Right lobe of liver (tissue), 6 donors: ENCODE results near the gene HSD11B2. TPM values are rescaled to one million over a fixed set of nuclear protein-coding genes. Genes with fewer than 3 reads are reported as not detected.

ENCODE experiments used
- ATAC-seq, 4 donors: fragments of 200-7000 bp; cut with Tn5 transposase; one replicate each; pipeline ENCODE4 v1.9.1; 2020; ENCODE audit warnings: mild to moderate bottlenecking in 4 of 4, moderate library complexity in 4 of 4
- DNase-seq, 3 donors: peaks; one replicate each; pipeline ENCODE4 v3.0.0-alpha.2; 2020
- H3K27ac ChIP-seq, 3 donors: fragments of 200-600 bp; one replicate each; pipeline ENCODE4 v1.8.0; 2022
- H3K27me3 ChIP-seq, 2 donors: fragments of 200-600 bp; one replicate each; pipeline ENCODE4 v1.8.0; 2022
- H3K36me3 ChIP-seq, 4 donors: fragments of 200-600 bp; sonication (generic) in 1 of 4; one replicate each; pipeline versions ENCODE4 v1.5.1 to v1.8.0; 2017 to 2022; ENCODE audit warnings: control low read depth in 1 of 4
- H3K4me1 ChIP-seq, 4 donors: fragments of 200-600 bp; sonication (generic) in 1 of 4; one replicate each; pipeline versions ENCODE4 v1.5.1 to v1.8.0; 2017 to 2022; ENCODE audit warnings: control low read depth in 1 of 4
- H3K4me3 ChIP-seq, 3 donors: fragments of 200-600 bp; one replicate each; pipeline ENCODE4 v1.8.0; 2022
- H3K9me3 ChIP-seq, 4 donors: fragments of 200-600 bp; sonication (generic) in 1 of 4; one replicate each; pipeline versions ENCODE4 v1.5.1 to v1.8.0; 2017 to 2022; ENCODE audit warnings: control low read depth in 1 of 4
- POLR2A ChIP-seq: fragments of 450-650 bp; IDR thresholded peaks from one replicate; pipeline ENCODE4 v1.6.1; 2017; ENCODE audit warnings: antibody characterized with exemption, mild to moderate bottlenecking
- WGBS: methylation state at CpG from one replicate; pipeline ENCODE4 v1.1.6; 2018; ENCODE audit warnings: low coverage, low lambda C conversion rate; ENCODE audit not compliant: insufficient coverage; ENCODE audit errors: missing lambda C conversion rate; 5-methylcytosine and 5-hydroxymethylcytosine counted together
- intact Hi-C, 2 donors: fragments of 100-400 bp; cut with DNase I; formaldehyde crosslinking; loops; one replicate each; pipeline versions ENCODE4 v1.11.2 to v1.14.1; 2022
- total RNA-seq, 6 experiments: library from RNA; depleted of rRNA in 2 of 6; stranded (reverse); fragments of >200 nt in 2 of 6; fragmentation: NEBNext Ultra II Directional in 3 of 6; extraction: Animal tissue kit (Norgen Biotek cat#: 25700) in 3 of 6; gene quantifications; one replicate each; pipeline versions ENCODE4 v1.1.0 to v1.2.4, GENCODE V29; 2016 to 2023
- TF ChIP-seq, protein P1 (sequence below), 4 donors: fragments of 200-600 bp in 3 of 4; fragments of 450-650 bp in 1 of 4; IDR thresholded peaks; one replicate each; pipeline versions ENCODE4 v1.5.1 to v1.8.0; 2016 to 2022; ENCODE audit warnings: antibody characterized with exemption in 4 of 4, mild to moderate bottlenecking in 2 of 4
- donor health status: DM: no; HTN: yes; CAD: no.
- donor health status: DM: no; HTN: no; CAD: no.
- donor health status: DM: no; HTN: no; CAD: no.
- donor health status: DM: no; HTN: yes; CAD: no.
- donor health status: DM: no; HTN: yes; CAD: no.

Gene HSD11B2
- total RNA-seq, 6 experiments from 2014 or later, result 1.3 to 2.7 (median 2.1) TPM

DNA sequence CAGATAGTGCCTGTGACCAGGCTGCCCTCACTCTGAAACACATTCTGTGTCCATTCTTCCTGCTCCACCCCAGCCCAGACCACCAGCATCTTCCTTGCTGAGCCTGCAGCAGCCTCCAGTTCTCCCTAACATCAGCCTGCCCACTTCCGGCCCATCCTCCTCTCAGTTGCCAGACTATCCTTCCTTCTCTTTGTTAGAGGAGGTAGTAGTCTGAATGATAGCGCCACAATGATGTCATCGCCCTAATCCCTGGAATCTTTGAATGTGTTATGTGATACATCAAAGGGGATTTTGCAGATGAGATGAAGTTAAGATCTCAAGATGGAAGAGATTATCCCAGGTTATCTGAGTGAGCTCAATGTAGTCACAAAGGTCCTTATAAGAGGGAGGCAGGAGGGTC is 11.4 kb upstream of the HSD11B2 start:
- Histone ChIP-seq H3K27me3 (no peaks in the 10 kb centered on the region), H3K9me3 (no peaks in the 10 kb centered on the region), H3K27ac (no peak overlapping the region), H3K4me1 (peaks cover 0 to 12% (median 5%) of the 10 kb centered on the region in 4 donors), H3K36me3 (no peaks in the 10 kb centered on the region), H3K4me3 (no peak overlapping the region)
- intact Hi-C loops, result no loop called here
- TF ChIP-seq, protein P1, sequence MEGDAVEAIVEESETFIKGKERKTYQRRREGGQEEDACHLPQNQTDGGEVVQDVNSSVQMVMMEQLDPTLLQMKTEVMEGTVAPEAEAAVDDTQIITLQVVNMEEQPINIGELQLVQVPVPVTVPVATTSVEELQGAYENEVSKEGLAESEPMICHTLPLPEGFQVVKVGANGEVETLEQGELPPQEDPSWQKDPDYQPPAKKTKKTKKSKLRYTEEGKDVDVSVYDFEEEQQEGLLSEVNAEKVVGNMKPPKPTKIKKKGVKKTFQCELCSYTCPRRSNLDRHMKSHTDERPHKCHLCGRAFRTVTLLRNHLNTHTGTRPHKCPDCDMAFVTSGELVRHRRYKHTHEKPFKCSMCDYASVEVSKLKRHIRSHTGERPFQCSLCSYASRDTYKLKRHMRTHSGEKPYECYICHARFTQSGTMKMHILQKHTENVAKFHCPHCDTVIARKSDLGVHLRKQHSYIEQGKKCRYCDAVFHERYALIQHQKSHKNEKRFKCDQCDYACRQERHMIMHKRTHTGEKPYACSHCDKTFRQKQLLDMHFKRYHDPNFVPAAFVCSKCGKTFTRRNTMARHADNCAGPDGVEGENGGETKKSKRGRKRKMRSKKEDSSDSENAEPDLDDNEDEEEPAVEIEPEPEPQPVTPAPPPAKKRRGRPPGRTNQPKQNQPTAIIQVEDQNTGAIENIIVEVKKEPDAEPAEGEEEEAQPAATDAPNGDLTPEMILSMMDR (IDR thresholded peaks at IDR 0.05), result no peak
- TF ChIP-seq POLR2A, result no peak
- ATAC-seq (no peak), DNase-seq (no peak)
- 58% methylated on average over 3 of the region's 3 CpGs for WGBS

DNA sequence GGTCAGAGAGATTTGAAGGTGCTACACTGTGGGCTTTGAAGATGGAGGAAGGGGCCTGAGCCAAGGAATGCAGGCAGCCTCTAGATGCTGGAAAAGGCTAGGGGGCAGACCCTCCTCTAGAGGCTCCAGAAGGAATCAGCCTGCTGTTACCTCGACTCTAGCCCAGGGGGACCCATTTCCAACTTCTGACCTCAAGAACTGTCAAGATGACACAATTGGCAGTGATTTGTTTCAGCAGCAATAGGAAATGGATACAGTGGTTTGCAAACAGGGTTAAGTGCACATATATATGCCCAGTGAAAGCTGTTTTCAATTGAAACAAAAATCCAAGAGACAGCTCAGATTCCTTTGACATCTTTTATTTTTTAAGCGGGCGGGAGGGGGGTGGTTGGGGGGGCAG is 11.0 kb upstream of the HSD11B2 start:
- intact Hi-C loops, result loop anchor here in 1 of 2 donors (10.0 kb wide), 1 partner anchor 65 kb away; the partner anchor contains the start of genes AGRP and ATP6V0D1
- WGBS, result 74% methylated on average over 3 of the region's 3 CpGs
- Histone ChIP-seq H3K27me3 (no peaks in the 10 kb centered on the region), H3K27ac (no peak overlapping the region), H3K4me3 (no peak overlapping the region), H3K4me1 (peaks cover 0 to 12% (median 5%) of the 10 kb centered on the region in 4 donors), H3K9me3 (no peaks in the 10 kb centered on the region), H3K36me3 (no peaks in the 10 kb centered on the region)
- DNase-seq (no peak), ATAC-seq (no peak)
- TF ChIP-seq, protein P1 (IDR thresholded peaks at IDR 0.05), result no peak
- no peak for TF ChIP-seq POLR2A

DNA sequence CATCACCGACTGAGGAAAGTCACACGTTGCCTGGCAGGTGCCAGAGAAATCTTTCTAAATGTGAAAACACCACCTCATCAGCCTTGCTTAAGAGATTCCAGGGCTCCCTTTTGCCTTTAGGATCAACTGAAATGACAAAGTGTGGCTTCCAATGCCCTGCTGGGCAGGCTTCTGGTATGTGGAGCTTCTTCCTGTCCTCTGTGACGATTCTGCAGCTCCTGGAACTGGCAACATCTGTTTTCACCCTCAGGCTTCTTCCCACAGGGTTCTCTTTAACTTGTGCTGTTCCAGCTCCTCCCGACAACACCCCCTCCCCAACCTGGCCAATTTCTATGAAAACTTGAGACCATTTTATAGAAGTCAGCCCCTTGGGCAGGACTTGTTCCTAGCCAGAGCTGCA is 9.9 kb upstream of the HSD11B2 start:
- H3K36me3 ChIP-seq, result no peaks in the 10 kb centered on the region
- intact Hi-C loops, result loop anchor here in 1 of 2 donors (10.0 kb wide), 1 partner anchor 64 kb away; the partner anchor contains the start of genes AGRP and ATP6V0D1
- ATAC-seq (no peak), DNase-seq (no peak)
- no peak overlapping the region for H3K27ac ChIP-seq
- no peak overlapping the region for H3K4me3 ChIP-seq
- peaks cover 0 to 8% (median 3%) of the 10 kb centered on the region in 4 donors for H3K4me1 ChIP-seq
- no peak for TF ChIP-seq POLR2A
- TF ChIP-seq, protein P1 (IDR thresholded peaks at IDR 0.05), result no peak
- no peaks in the 10 kb centered on the region for H3K9me3 ChIP-seq
- 80% methylated on average over 4 of the region's 4 CpGs for WGBS
- no peaks in the 10 kb centered on the region for H3K27me3 ChIP-seq

GRCh38 chr16:67423015-67423414 is 7.9 kb upstream of the HSD11B2 start:
- no peak for ATAC-seq
- Histone ChIP-seq H3K4me3 (no peak overlapping the region), H3K36me3 (no peaks in the 10 kb centered on the region), H3K4me1 (no peaks in the 10 kb centered on the region), H3K27ac (no peak overlapping the region), H3K9me3 (no peaks in the 10 kb centered on the region), H3K27me3 (no peaks in the 10 kb centered on the region)
- no peak for TF ChIP-seq POLR2A
- TF ChIP-seq, protein P1 (IDR thresholded peaks at IDR 0.05), result no peak
- DNase-seq, result no peak
- intact Hi-C loops, result loop anchor here in 1 of 2 donors (10.0 kb wide), 1 partner anchor 62 kb away; the partner anchor contains the start of genes AGRP and ATP6V0D1
- 70% methylated on average over 5 of the region's 5 CpGs for WGBS
